SJCRH30 (cell line): Measurements from ENCODE around the gene VPS36. TPM values are rescaled to one million over a fixed set of nuclear protein-coding genes. Genes with fewer than 3 reads are reported as not detected.

Experiments used
- DNase-seq, 2 experiments: peaks; one replicate each; pipeline ENCODE4 v3.0.0-alpha.2; 2015 to 2020
- H3K27ac ChIP-seq: fragments of 250-450 bp; sonication (Bioruptor Pico); 2 replicates; pipeline ENCODE4 v1.5.1; 2020; ENCODE audit warnings: mild to moderate bottlenecking, moderate library complexity
- H3K27me3 ChIP-seq: fragments of 250-450 bp; sonication (Bioruptor Pico); 2 replicates; pipeline ENCODE4 v1.5.1; 2020; ENCODE audit warnings: mild to moderate bottlenecking, moderate library complexity
- H3K36me3 ChIP-seq: fragments of 250-450 bp; sonication (Bioruptor Pico); 2 replicates; pipeline ENCODE4 v1.5.1; 2020; ENCODE audit warnings: mild to moderate bottlenecking, moderate library complexity
- H3K4me1 ChIP-seq: fragments of 250-450 bp; sonication (Bioruptor Pico); 2 replicates; pipeline ENCODE4 v1.5.1; 2020; ENCODE audit warnings: mild to moderate bottlenecking, moderate library complexity
- H3K4me3 ChIP-seq: fragments of 250-450 bp; sonication (Bioruptor Pico); 2 replicates; pipeline ENCODE4 v1.5.1; 2020; ENCODE audit warnings: mild to moderate bottlenecking, moderate library complexity
- H3K9me3 ChIP-seq: fragments of 250-450 bp; sonication (Bioruptor Pico); replicated peaks from 2 replicates; pipeline ENCODE4 v1.5.1; 2020; ENCODE audit warnings: mild to moderate bottlenecking, moderate library complexity
- total RNA-seq: library from RNA; depleted of rRNA; stranded (reverse); fragments of >200 nt; shearing (Covaris generic); gene quantifications from 2 replicates; pipeline ENCODE4 v1.2.3, GENCODE V29; 2014

Gene VPS36
- total RNA-seq, 1 experiment from 2014 or later = 34.3 TPM

- Histone ChIP-seq H3K9me3 (no peaks in the 10 kb centered on the region), H3K36me3 (peaks cover 12% of the 10 kb centered on the region), H3K27me3 (no peaks in the 10 kb centered on the region), H3K4me1 (peaks cover 18% of the 10 kb centered on the region), H3K27ac (no peak overlapping the region), H3K4me3 (no peak overlapping the region)
- no peak for DNase-seq
Observed at GRCh38 chr13:52452470-52452869, 2.0 kb upstream of the VPS36 start.

GRCh38 chr13:52451135-52451804, 836 bp upstream of the VPS36 start:
- no peak for DNase-seq
- H3K27ac ChIP-seq = no peak overlapping the region
- peaks cover under 1% of the 10 kb centered on the region for H3K36me3 ChIP-seq
- peaks cover 17% of the 10 kb centered on the region for H3K4me1 ChIP-seq
- H3K27me3 ChIP-seq = no peaks in the 10 kb centered on the region
- no peaks in the 10 kb centered on the region for H3K9me3 ChIP-seq
- no peak overlapping the region for H3K4me3 ChIP-seq

GRCh38 chr13:52450793-52451116, 321 bp upstream of the VPS36 start:
- no peak overlapping the region for H3K27ac ChIP-seq
- H3K4me1 ChIP-seq = peaks cover 17% of the 10 kb centered on the region
- H3K4me3 ChIP-seq = no peak overlapping the region; the same call in 1 of the 2 replicates
- no peaks in the 10 kb centered on the region for H3K36me3 ChIP-seq
- no peaks in the 10 kb centered on the region for H3K9me3 ChIP-seq
- H3K27me3 ChIP-seq = no peaks in the 10 kb centered on the region
- DNase-seq = no peak

GRCh38 chr13:52449331-52450011, 963 bp downstream of the VPS36 start:
- H3K36me3 ChIP-seq = no peaks in the 10 kb centered on the region
- no peaks in the 10 kb centered on the region for H3K27me3 ChIP-seq
- peak overlapping the region; percentile 70 for H3K4me3 ChIP-seq
- peaks cover 17% of the 10 kb centered on the region for H3K4me1 ChIP-seq
- H3K27ac ChIP-seq = peak overlapping the region; percentile 76
- H3K9me3 ChIP-seq = no peaks in the 10 kb centered on the region
- peak in 1 of 2 experiments; percentile 22 for DNase-seq

GRCh38 chr13:52447815-52448552, 2.5 kb downstream of the VPS36 start:
- peak; percentile 71 to 84 for DNase-seq
- Histone ChIP-seq H3K9me3 (no peaks in the 10 kb centered on the region), H3K36me3 (no peaks in the 10 kb centered on the region; the same call in 1 of the 2 replicates), H3K4me1 (peaks cover 17% of the 10 kb centered on the region), H3K27ac (peak overlapping the region; percentile 41), H3K4me3 (no peak overlapping the region), H3K27me3 (no peaks in the 10 kb centered on the region)

GRCh38 chr13:52447354-52447753, 3.1 kb downstream of the VPS36 start:
- peak in 1 of 2 experiments; percentile 11 for DNase-seq
- Histone ChIP-seq H3K4me3 (no peak overlapping the region), H3K27ac (no peak overlapping the region), H3K9me3 (no peaks in the 10 kb centered on the region), H3K4me1 (peaks cover 17% of the 10 kb centered on the region), H3K36me3 (no peaks in the 10 kb centered on the region; the same call in none of the 2 replicates), H3K27me3 (no peaks in the 10 kb centered on the region)

- Histone ChIP-seq H3K4me3 (no peak overlapping the region), H3K27ac (no peak overlapping the region), H3K4me1 (peaks cover 17% of the 10 kb centered on the region), H3K27me3 (no peaks in the 10 kb centered on the region), H3K36me3 (peaks cover 4% of the 10 kb centered on the region), H3K9me3 (no peaks in the 10 kb centered on the region)
- DNase-seq = no peak
Observed at GRCh38 chr13:52446265-52446664, 4.2 kb downstream of the VPS36 start.

- peaks cover 49% of the 10 kb centered on the region for H3K36me3 ChIP-seq
- no peaks in the 10 kb centered on the region for H3K9me3 ChIP-seq
- DNase-seq = no peak
- H3K27me3 ChIP-seq = no peaks in the 10 kb centered on the region
- no peak overlapping the region for H3K4me3 ChIP-seq
- H3K4me1 ChIP-seq = peaks cover 7% of the 10 kb centered on the region; the same call in 1 of the 2 replicates
- H3K27ac ChIP-seq = no peak overlapping the region
Observed at GRCh38 chr13:52432456-52432855, 18.0 kb downstream of the VPS36 start.

- peak in 1 of 2 experiments; percentile 40 for DNase-seq
- peaks cover 7% of the 10 kb centered on the region; the same call in 1 of the 2 replicates for H3K4me1 ChIP-seq
- H3K9me3 ChIP-seq = no peaks in the 10 kb centered on the region
- H3K4me3 ChIP-seq = no peak overlapping the region
- H3K27me3 ChIP-seq = no peaks in the 10 kb centered on the region
- H3K36me3 ChIP-seq = peaks cover 37% of the 10 kb centered on the region
- H3K27ac ChIP-seq = no peak overlapping the region
Observed at GRCh38 chr13:52428295-52428694, 22.1 kb downstream of the VPS36 start.

GRCh38 chr13:52421216-52421615, 29.2 kb downstream of the VPS36 start:
- peaks cover 38% of the 10 kb centered on the region for H3K36me3 ChIP-seq
- H3K4me1 ChIP-seq = peaks cover 9% of the 10 kb centered on the region
- H3K27me3 ChIP-seq = no peaks in the 10 kb centered on the region
- H3K27ac ChIP-seq = no peak overlapping the region
- H3K4me3 ChIP-seq = no peak overlapping the region
- H3K9me3 ChIP-seq = no peaks in the 10 kb centered on the region
- DNase-seq = no peak

GRCh38 chr13:52419080-52419479, 31.4 kb downstream of the VPS36 start:
- Histone ChIP-seq H3K27ac (no peak overlapping the region), H3K27me3 (no peaks in the 10 kb centered on the region), H3K36me3 (peaks cover 41% of the 10 kb centered on the region), H3K4me3 (no peak overlapping the region), H3K9me3 (no peaks in the 10 kb centered on the region), H3K4me1 (peaks cover 19% of the 10 kb centered on the region)
- no peak for DNase-seq

GRCh38 chr13:52414963-52415362, 35.5 kb downstream of the VPS36 start:
- Histone ChIP-seq H3K27ac (no peak overlapping the region), H3K36me3 (peaks cover 22% of the 10 kb centered on the region), H3K4me1 (peaks cover 19% of the 10 kb centered on the region), H3K9me3 (no peaks in the 10 kb centered on the region), H3K27me3 (no peaks in the 10 kb centered on the region), H3K4me3 (no peak overlapping the region)
- DNase-seq = no peak

- H3K27ac ChIP-seq = no peak overlapping the region
- peaks cover 19% of the 10 kb centered on the region for H3K4me1 ChIP-seq
- peaks cover 22% of the 10 kb centered on the region for H3K36me3 ChIP-seq
- DNase-seq = no peak
- no peaks in the 10 kb centered on the region for H3K9me3 ChIP-seq
- H3K27me3 ChIP-seq = no peaks in the 10 kb centered on the region
- H3K4me3 ChIP-seq = no peak overlapping the region
Observed at GRCh38 chr13:52414051-52414450, 36.4 kb downstream of the VPS36 start.

GRCh38 chr13:52412128-52412527, 38.3 kb downstream of the VPS36 start:
- no peak overlapping the region for H3K27ac ChIP-seq
- DNase-seq = no peak
- H3K4me3 ChIP-seq = no peak overlapping the region
- H3K27me3 ChIP-seq = no peaks in the 10 kb centered on the region
- H3K36me3 ChIP-seq = peaks cover 22% of the 10 kb centered on the region
- peaks cover 17% of the 10 kb centered on the region for H3K4me1 ChIP-seq
- no peaks in the 10 kb centered on the region for H3K9me3 ChIP-seq

GRCh38 chr13:52411629-52412028, 38.8 kb downstream of the VPS36 start:
- peaks cover 21% of the 10 kb centered on the region for H3K36me3 ChIP-seq
- no peak overlapping the region for H3K4me3 ChIP-seq
- H3K9me3 ChIP-seq = no peaks in the 10 kb centered on the region
- no peak overlapping the region for H3K27ac ChIP-seq
- peaks cover 12% of the 10 kb centered on the region for H3K4me1 ChIP-seq
- DNase-seq = no peak
- no peaks in the 10 kb centered on the region for H3K27me3 ChIP-seq
